K562 (cell line): ENCODE measurements around the gene DALRD3. TPM values are rescaled to one million over a fixed set of nuclear protein-coding genes. Genes with fewer than 3 reads are reported as not detected.

Source experiments
- ATAC-seq: fragments of 200-7000 bp; cut with Tn5 transposase; 3 replicates; pipeline ENCODE4 v1.9.1; 2020; ENCODE audit warnings: moderate library complexity
- BruUV-seq: library from RNA; stranded (reverse); fragments of 400-500 nt; replicated peaks from 2 replicates; lab custom pipeline; 2021; lab: Mats Ljungman, UMichigan
- CTCF ChIA-PET: fragments of 300-600 bp; formaldehyde crosslinking; extraction: SDS; loops from one replicate; lab custom pipeline; 2021; ENCODE audit warnings: low intra/inter-chr PET ratio; lab: Yijun Ruan, JAX
- POLR2A ChIA-PET: fragments of 300-600, 350-650 bp; sonication (Branson Sonifier 250); formaldehyde crosslinking; extraction: SDS; loops from one replicate; lab custom pipeline; 2021; ENCODE audit warnings: antibody characterized with exemption, inconsistent platforms; lab: Yijun Ruan, JAX
- DNase-seq, 4 experiments: peaks; one replicate each; pipeline versions ENCODE4 v3.0.0 to v3.0.0-alpha.2; 2011 to 2018; ENCODE audit warnings: low spot score in 3 of 4, mixed read lengths in 3 of 4; ENCODE audit errors: extremely low read depth in 1 of 4
- FAIRE-seq: peaks from 2 replicates; lab custom pipeline; 2011; peaks lifted over from hg19 to GRCh38; lab: Jason Lieb, UNC
- H2AFZ ChIP-seq: 2 replicates; pipeline ENCODE4 v1.6.0; 2011; ENCODE audit warnings: low read depth, low read length, control low read depth, inconsistent platforms
- H3K27ac ChIP-seq: fragments of 200-600 bp; 3 replicates; pipeline ENCODE4 v1.8.0; 2011; ENCODE audit warnings: low read depth, mild to moderate bottlenecking, control low read depth, inconsistent platforms, low read length, moderate library complexity, mixed read lengths; ENCODE audit errors: extremely low read depth
- H3K27me3 ChIP-seq, 2 experiments: fragments of 300-600 bp in 1 of 2; 2 replicates in 1 of 2; 3 replicates in 1 of 2; pipeline versions ENCODE4 v1.6.0 to v1.8.0; 2011; ENCODE audit warnings: inconsistent platforms in 2 of 2, low read length in 2 of 2, mild to moderate bottlenecking in 1 of 2, mixed read lengths in 1 of 2, moderate library complexity in 1 of 2; ENCODE audit not compliant: control insufficient read depth in 2 of 2, insufficient read depth in 2 of 2
- H3K36me3 ChIP-seq: fragments of 300-600 bp; 3 replicates; pipeline ENCODE4 v1.8.0; 2011; ENCODE audit warnings: mild to moderate bottlenecking, low read length, inconsistent platforms; ENCODE audit not compliant: control insufficient read depth, insufficient read depth
- H3K4me1 ChIP-seq, 2 experiments: fragments of 200-600 bp in 1 of 2; replicated peaks in 1 of 2; 2 replicates in 1 of 2; 3 replicates in 1 of 2; pipeline versions ENCODE4 v1.5.1 to v1.8.0; 2011; ENCODE audit warnings: inconsistent platforms in 2 of 2, low read length in 2 of 2, mild to moderate bottlenecking in 1 of 2, mixed read lengths in 1 of 2, moderate library complexity in 1 of 2; ENCODE audit not compliant: control insufficient read depth in 2 of 2, insufficient read depth in 2 of 2
- H3K4me2 ChIP-seq: 2 replicates; pipeline ENCODE4 v1.6.1; 2011; ENCODE audit warnings: low read length, control low read depth, inconsistent platforms, mixed read lengths; ENCODE audit not compliant: insufficient read depth
- H3K4me3 ChIP-seq: fragments of 200-600 bp; sonication (generic), shearing (Covaris generic); 2 replicates; pipeline ENCODE4 v1.5.1; 2016; ENCODE audit warnings: control low read depth, inconsistent platforms
- H3K79me2 ChIP-seq: fragments of 200-600 bp; 3 replicates; pipeline ENCODE4 v1.8.0; 2011; ENCODE audit warnings: low read length, inconsistent platforms; ENCODE audit not compliant: control insufficient read depth, insufficient read depth
- H3K9ac ChIP-seq, 2 experiments: 2 replicates each; pipeline versions ENCODE4 v1.6.0 to v1.6.1; 2011; ENCODE audit warnings: low read depth in 2 of 2, low read length in 2 of 2, control low read depth in 1 of 2, inconsistent platforms in 1 of 2, mild to moderate bottlenecking in 1 of 2, mixed read lengths in 1 of 2; ENCODE audit not compliant: insufficient read depth in 1 of 2
- H3K9me1 ChIP-seq: one replicate; pipeline ENCODE4 v1.6.0; 2011; ENCODE audit warnings: inconsistent platforms, mild to moderate bottlenecking, low read length, moderate library complexity; ENCODE audit not compliant: control insufficient read depth, insufficient read depth
- H3K9me3 ChIP-seq: replicated peaks from 2 replicates; pipeline ENCODE4 v1.5.1; 2011; ENCODE audit warnings: low read depth, low read length, inconsistent platforms; ENCODE audit not compliant: control insufficient read depth, insufficient read depth
- H4K20me1 ChIP-seq: replicated peaks from 2 replicates; pipeline ENCODE4 v1.6.1; 2011; ENCODE audit warnings: low read length, inconsistent platforms, mixed read lengths; ENCODE audit not compliant: control insufficient read depth, insufficient read depth
- ARID1B ChIP-seq: fragments of 450-650 bp; IDR thresholded peaks from 2 replicates; pipeline ENCODE4 v1.6.1; 2016; ENCODE audit warnings: antibody characterized with exemption, mild to moderate bottlenecking, inconsistent platforms
- CBFA2T3 ChIP-seq: fragments of 450-650 bp; IDR thresholded peaks from 2 replicates; pipeline ENCODE4 v1.6.1; 2017
- DPF2 ChIP-seq: fragments of 450-650 bp; IDR thresholded peaks from 2 replicates; pipeline ENCODE4 v1.6.1; 2016
- FUS ChIP-seq: fragments of 200-400 bp; formaldehyde crosslinking; optimal IDR thresholded peaks from 2 replicates; pipeline ENCODE3; 2017; ENCODE audit warnings: low read depth, low read length
- KDM4B ChIP-seq, 2 experiments: fragments of 450-650 bp in 1 of 2; sonication (generic) in 1 of 2; IDR thresholded peaks; 2 replicates each; pipeline ENCODE4 v1.6.1; 2016 to 2017; ENCODE audit warnings: borderline replicate concordance in 2 of 2, antibody characterized with exemption in 1 of 2, low read depth in 1 of 2, mild to moderate bottlenecking in 1 of 2
- NR3C1 ChIP-seq: sonication (generic); formaldehyde crosslinking; IDR thresholded peaks from 2 replicates; pipeline ENCODE4 v1.8.1; 2022; ENCODE audit warnings: missing genetic modification reagents
- RB1 ChIP-seq: fragments of 450-650 bp; IDR thresholded peaks from 2 replicates; pipeline ENCODE4 v1.6.1; 2017; ENCODE audit warnings: low read depth, mild to moderate bottlenecking
- RHOXF2B ChIP-seq: fragments of 250-450 bp; sonication (Bioruptor Pico); conservative IDR thresholded peaks from 2 replicates; pipeline ENCODE4 v1.5.1; 2021
- SMC3 ChIP-seq: conservative IDR thresholded peaks from 2 replicates; pipeline ENCODE4 v1.6.1; 2011; ENCODE audit warnings: low read depth, low read length, improper control_type of control experiment; ENCODE audit not compliant: insufficient read depth
- SREBF2 ChIP-seq: sonication (generic); formaldehyde crosslinking; IDR thresholded peaks from 2 replicates; pipeline ENCODE4 v1.4.0; 2020; ENCODE audit warnings: mild to moderate bottlenecking, missing genetic modification reagents
- TAF7 ChIP-seq: fragments of 450-650 bp; IDR thresholded peaks from 2 replicates; pipeline ENCODE4 v1.6.1; 2016; ENCODE audit warnings: missing genetic modification characterization, missing compliant biosample characterization
- TEAD1 ChIP-seq, 2 experiments: fragments of 450-650 bp in 1 of 2; sonication (generic) in 1 of 2; formaldehyde crosslinking; IDR thresholded peaks; 2 replicates each; pipeline versions ENCODE4 v1.4.0 to v1.8.0; 2020 to 2022; ENCODE audit warnings: mild to moderate bottlenecking in 2 of 2, missing genetic modification reagents in 1 of 2
- XRCC3 ChIP-seq: fragments of 450-650 bp; IDR thresholded peaks from 2 replicates; pipeline ENCODE4 v1.6.1; 2017; ENCODE audit warnings: mild to moderate bottlenecking, moderate library complexity
- ZBED1 ChIP-seq: IDR thresholded peaks from 2 replicates; pipeline ENCODE4 v1.6.1; 2014
- ZBTB8A ChIP-seq: fragments of 450-650 bp; IDR thresholded peaks from 2 replicates; pipeline ENCODE4 v1.6.1; 2018; ENCODE audit warnings: mild to moderate bottlenecking, moderate library complexity; ENCODE audit not compliant: partially characterized antibody
- ZNF133 ChIP-seq: fragments of 250-450 bp; sonication (Bioruptor Pico); IDR thresholded peaks from 2 replicates; pipeline ENCODE4 v1.4.0; 2020; ENCODE audit warnings: mild to moderate bottlenecking
- ZNF444 ChIP-seq: fragments of 250-450 bp; sonication (Bioruptor Pico); IDR thresholded peaks from 2 replicates; pipeline ENCODE4 v1.4.0; 2020; ENCODE audit warnings: mild to moderate bottlenecking, moderate library complexity
- ZNF695 ChIP-seq: fragments of 450-650 bp; formaldehyde crosslinking; IDR thresholded peaks from 2 replicates; pipeline ENCODE4 v1.4.0; 2020; ENCODE audit warnings: mild to moderate bottlenecking, moderate library complexity
- WGBS: fragments of 100-300 bp; shearing (Covaris generic); methylation state at CpG from one replicate; pipeline ENCODE4 v1.1.6; 2016; ENCODE audit warnings: low coverage, mixed read lengths; ENCODE audit not compliant: insufficient coverage; ENCODE audit errors: missing lambda C conversion rate; 5-methylcytosine and 5-hydroxymethylcytosine counted together
- in situ Hi-C: fragments of 300-500 bp; cut with MboI; formaldehyde crosslinking; loops from 4 replicates; pipeline ENCODE4 v1.15.0; 2018; ENCODE audit warnings: inconsistent platforms, mixed read lengths
- intact Hi-C: fragments of 100-400 bp; cut with micrococcal nuclease; formaldehyde crosslinking; loops from 2 replicates; pipeline ENCODE4 v1.14.2; 2022
- polyA plus RNA-seq, 8 experiments: library from polyadenylated mRNA; depleted of rRNA in 4 of 8; stranded (reverse) in 5 of 8; unstranded in 3 of 8; fragments of >200 nt; fragmentation: Nextera tagmentation in 2 of 8; fragmentation: Illumina TruSeq in 1 of 8; extraction: Ambion mirVana in 2 of 8; extraction: Trizol in 1 of 8; gene quantifications; 2 replicates each; pipeline versions ENCODE4 v1.2.1 to v1.2.3, GENCODE V29; 2011 to 2014; ENCODE audit warnings: inconsistent platforms in 1 of 8, missing spikeins in 1 of 8
- total RNA-seq, 7 experiments: library from RNA; depleted of rRNA in 6 of 7; stranded (reverse); fragments of >200 nt in 6 of 7; fragmentation: Illumina TruSeq in 2 of 7; extraction: Trizol in 2 of 7; gene quantifications; 2 replicates each; pipeline versions ENCODE4 v1.2.1 to v1.2.3, GENCODE V29; 2011 to 2021; ENCODE audit warnings: low replicate concordance in 1 of 7
- TF ChIP-seq, protein P1 (sequence below): fragments of 450-650 bp; formaldehyde crosslinking; IDR thresholded peaks from 2 replicates; pipeline ENCODE4 v1.4.0; 2022; ENCODE audit warnings: missing genetic modification characterization
- TF ChIP-seq, protein P2 (sequence below): fragments of 250-450 bp; sonication (Bioruptor Pico); IDR thresholded peaks from 2 replicates; pipeline ENCODE4 v1.8.0; 2021; ENCODE audit warnings: moderate library complexity, mild to moderate bottlenecking, inconsistent platforms
- TF ChIP-seq, protein P3 (sequence below): fragments of 250-450 bp; sonication (Bioruptor Pico); IDR thresholded peaks from 2 replicates; pipeline ENCODE4 v1.5.0; 2021

Gene DALRD3
- total and polyA plus RNA-seq, 9 of the 15 experiments (the other 6 are each of a cell fraction or from before 2014, with no cell fraction given), result 6.6 to 31.3 (median 14.4) TPM

DNA sequence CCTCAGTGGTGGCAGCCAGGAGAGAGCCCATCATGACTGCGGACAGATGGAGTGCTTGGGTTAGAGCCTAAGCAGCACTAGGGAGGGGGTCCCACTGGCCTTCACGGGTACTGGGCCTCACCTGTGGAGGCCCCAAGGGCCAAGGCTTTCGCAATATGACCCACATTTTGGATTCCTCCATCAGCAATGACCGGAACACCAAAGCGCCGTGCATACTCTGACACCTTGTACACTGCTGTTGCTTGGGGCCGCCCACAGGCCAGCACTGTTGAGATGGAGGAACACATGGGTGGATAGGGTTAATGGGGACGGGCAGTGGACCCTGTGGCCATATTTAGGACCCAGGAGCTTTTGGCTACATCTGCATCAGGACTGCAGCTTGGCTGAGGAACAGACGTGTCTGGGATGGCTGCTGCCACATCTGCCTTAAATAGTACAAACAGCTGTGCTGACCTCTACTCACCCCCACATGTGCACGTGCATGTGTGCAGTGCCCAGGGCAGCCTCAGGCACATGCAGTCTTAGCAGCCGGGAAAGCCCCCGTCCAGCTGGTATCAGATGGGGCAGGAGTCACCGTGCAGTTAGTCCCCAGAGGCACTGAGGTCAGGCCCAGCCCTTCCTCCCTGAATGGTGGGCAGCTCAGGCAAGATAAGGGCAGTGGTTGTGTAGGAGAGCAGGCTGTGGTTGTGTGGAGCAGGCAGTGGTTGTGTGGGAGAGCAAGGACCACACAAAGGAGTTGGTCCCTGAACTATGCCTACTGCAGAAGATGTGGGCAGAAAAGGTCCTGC, 6.8 kb upstream of the DALRD3 start (continued):
- TF ChIP-seq, protein P1, sequence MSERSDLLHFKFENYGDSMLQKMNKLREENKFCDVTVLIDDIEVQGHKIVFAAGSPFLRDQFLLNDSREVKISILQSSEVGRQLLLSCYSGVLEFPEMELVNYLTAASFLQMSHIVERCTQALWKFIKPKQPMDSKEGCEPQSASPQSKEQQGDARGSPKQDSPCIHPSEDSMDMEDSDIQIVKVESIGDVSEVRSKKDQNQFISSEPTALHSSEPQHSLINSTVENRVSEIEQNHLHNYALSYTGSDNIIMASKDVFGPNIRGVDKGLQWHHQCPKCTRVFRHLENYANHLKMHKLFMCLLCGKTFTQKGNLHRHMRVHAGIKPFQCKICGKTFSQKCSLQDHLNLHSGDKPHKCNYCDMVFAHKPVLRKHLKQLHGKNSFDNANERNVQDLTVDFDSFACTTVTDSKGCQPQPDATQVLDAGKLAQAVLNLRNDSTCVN (CRISPR knock-in tag), result 0 out of 2 replicates have a peak, but pooled peaks have one; percentile 5
- peak; percentile 68 for TF ChIP-seq CBFA2T3

- no peak for DNase-seq
- Histone ChIP-seq H3K9me1 (peaks cover 9% of the 10 kb centered on the region), H3K27me3 (no peaks in the 10 kb centered on the region), H3K4me2 (no peak overlapping the region), H3K9ac (peak overlapping the region in 1 of 2 experiments; percentile 50; a peak in 1 of 4 replicates), H4K20me1 (peaks cover 12% of the 10 kb centered on the region), H3K4me1 (peaks cover 27 to 65% of the 10 kb centered on the region in 2 experiments; a peak in 4 of 5 replicates), H2AFZ (no peak overlapping the region), H3K79me2 (peaks cover 97% of the 10 kb centered on the region), H3K27ac (no peak overlapping the region), H3K4me3 (no peak overlapping the region), H3K36me3 (peaks cover 62% of the 10 kb centered on the region), H3K9me3 (no peaks in the 10 kb centered on the region)
- FAIRE-seq, result no peak
- 63% methylated on average over 3 of the region's 5 CpGs for WGBS
- in situ Hi-C loops, result no loop called here
- no peak for ATAC-seq
- ChIA-PET CTCF (interaction anchor here (0.6 kb wide), 1 partner anchor 95 kb away, joined by 3 read pairs; no protein-coding TSS in a partner anchor), POLR2A (interaction anchor here (0.5 to 8.4 kb wide), 6 partner anchors 11 to 446 kb away, joined by 3 to 104 read pairs (median 4); partner anchors contain the start of genes QRICH1 and WDR6)
- no TSS peak for BruUV-seq
- TF ChIP-seq ZBTB8A (no peak), ARID1B (no peak), SMC3 (no peak), DPF2 (no peak), RB1 (no peak), NR3C1 (no peak), RHOXF2B (CRISPR knock-in tag) (no peak), ZNF133 (CRISPR knock-in tag) (no peak), FUS (no peak), SREBF2 (no peak), ZBED1 (no peak), XRCC3 (no peak), TEAD1 (CRISPR knock-in tag; IDR thresholded peaks at IDR 0.05) (no peak), TAF7 (no peak), KDM4B (IDR thresholded peaks at IDR 0.05; ENCODE audit: borderline replicate concordance in 2 of 2, low read depth in 1 of 2) (no peak), ZNF695 (no peak), ZNF444 (CRISPR knock-in tag) (no peak)
- TF ChIP-seq, protein P2, sequence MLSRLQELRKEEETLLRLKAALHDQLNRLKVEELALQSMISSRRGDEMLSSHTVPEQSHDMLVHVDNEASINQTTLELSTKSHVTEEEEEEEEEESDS (CRISPR knock-in tag), result no peak
- TF ChIP-seq, protein P3, sequence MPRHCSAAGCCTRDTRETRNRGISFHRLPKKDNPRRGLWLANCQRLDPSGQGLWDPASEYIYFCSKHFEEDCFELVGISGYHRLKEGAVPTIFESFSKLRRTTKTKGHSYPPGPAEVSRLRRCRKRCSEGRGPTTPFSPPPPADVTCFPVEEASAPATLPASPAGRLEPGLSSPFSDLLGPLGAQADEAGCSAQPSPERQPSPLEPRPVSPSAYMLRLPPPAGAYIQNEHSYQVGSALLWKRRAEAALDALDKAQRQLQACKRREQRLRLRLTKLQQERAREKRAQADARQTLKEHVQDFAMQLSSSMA (CRISPR knock-in tag), result no peak
- intact Hi-C loops, result loop anchor here (10.0 kb wide), 1 partner anchor 140 kb away; the partner anchor contains the start of gene CCDC71
Measured at GRCh38 chr3:49024449-49024848, 6.1 kb upstream of the DALRD3 start.
